Activated CD4-positive, alpha-beta memory T cell treated with anti-CD3 and anti-CD28 coated beads for 36 hours (primary cell): Measurements from ENCODE around the gene RARG. TPM values are rescaled to one million over a fixed set of nuclear protein-coding genes. Genes with fewer than 3 reads are reported as not detected.

Experiments
- CTCF ChIA-PET: fragments of 350-600 bp; sonication (Branson Sonifier 250); formaldehyde crosslinking; loops from one replicate; lab custom pipeline; 2021; ENCODE audit warnings: antibody characterized with exemption, inconsistent platforms; lab: Charles Lee
- POLR2A ChIA-PET: fragments of 350-600 bp; sonication (Branson Sonifier 250); formaldehyde crosslinking; loops from one replicate; lab custom pipeline; 2021; ENCODE audit warnings: antibody characterized with exemption; lab: Charles Lee
- DNase-seq: peaks from one replicate; pipeline ENCODE4 v3.0.0-alpha.2; 2020
- H3K27ac Mint-ChIP-seq: one replicate; pipeline ENCODE4 v1.8.0; 2021; ENCODE audit warnings: mixed read lengths
- H3K27me3 Mint-ChIP-seq: one replicate; pipeline ENCODE4 v1.8.0; 2021; ENCODE audit warnings: mixed read lengths
- H3K36me3 Mint-ChIP-seq: one replicate; pipeline ENCODE4 v1.8.0; 2021; ENCODE audit warnings: mixed read lengths
- H3K4me1 Mint-ChIP-seq: one replicate; pipeline ENCODE4 v1.8.0; 2021; ENCODE audit warnings: low read depth, mixed read lengths
- H3K4me3 Mint-ChIP-seq: one replicate; pipeline ENCODE4 v1.8.0; 2021; ENCODE audit warnings: mild to moderate bottlenecking, mixed read lengths
- H3K9me3 Mint-ChIP-seq: one replicate; pipeline ENCODE4 v1.8.0; 2021; ENCODE audit warnings: mixed read lengths
- intact Hi-C: fragments of 100-400 bp; cut with micrococcal nuclease; formaldehyde crosslinking; loops from one replicate; pipeline ENCODE4 v1.15.1; 2023
- total RNA-seq, 2 experiments: library from RNA; stranded (reverse); gene quantifications; one replicate each; pipeline ENCODE4 v1.2.3, GENCODE V29; 2021

RARG gene
- total RNA-seq, 2 experiments from 2014 or later: 21.8 to 25.2 TPM

GRCh38 chr12:53196486-53196885, 35.5 kb downstream of the RARG start:
- POLR2A ChIA-PET: no interaction called here
- CTCF ChIA-PET: interaction anchor here (1.6 to 5.6 kb wide), 9 partner anchors 8 to 131 kb away, joined by 3 to 61 read pairs (median 13); partner anchors contain the start of genes ESPL1 and MYG1
- no peaks in the 10 kb centered on the region for H3K27me3 Mint-ChIP-seq
- H3K9me3 Mint-ChIP-seq: no peaks in the 10 kb centered on the region
- no peak overlapping the region for H3K4me3 Mint-ChIP-seq
- no peak for DNase-seq
- no peak overlapping the region for H3K27ac Mint-ChIP-seq
- peaks cover 40% of the 10 kb centered on the region for H3K4me1 Mint-ChIP-seq
- intact Hi-C loops: no loop called here
- peaks cover 51% of the 10 kb centered on the region for H3K36me3 Mint-ChIP-seq

GRCh38 chr12:53195516-53196420, 36.2 kb downstream of the RARG start:
- no peak overlapping the region for H3K27ac Mint-ChIP-seq
- peaks cover 50% of the 10 kb centered on the region for H3K36me3 Mint-ChIP-seq
- peaks cover 34% of the 10 kb centered on the region for H3K4me1 Mint-ChIP-seq
- intact Hi-C loops: no loop called here
- no peaks in the 10 kb centered on the region for H3K9me3 Mint-ChIP-seq
- ChIA-PET POLR2A (interaction anchor here (1.4 to 1.8 kb wide), 2 partner anchors 11 to 14 kb away, joined by 6 read pairs; partner anchors contain the start of gene ITGB7), CTCF (interaction anchor here (0.8 to 5.4 kb wide), 6 partner anchors 17 to 130 kb away, joined by 5 to 38 read pairs (median 6); partner anchors contain the start of gene ESPL1)
- no peak for DNase-seq
- no peaks in the 10 kb centered on the region for H3K27me3 Mint-ChIP-seq
- no peak overlapping the region for H3K4me3 Mint-ChIP-seq

GRCh38 chr12:53194973-53195372, 37.0 kb downstream of the RARG start:
- POLR2A ChIA-PET: interaction anchor here (1.3 to 1.8 kb wide), 3 partner anchors 12 to 76 kb away, joined by 3 to 6 read pairs (median 6); partner anchors contain the start of gene ITGB7
- Mint-ChIP-seq H3K4me3 (no peak overlapping the region), H3K9me3 (no peaks in the 10 kb centered on the region), H3K36me3 (peaks cover 48% of the 10 kb centered on the region), H3K4me1 (peaks cover 30% of the 10 kb centered on the region), H3K27me3 (no peaks in the 10 kb centered on the region), H3K27ac (no peak overlapping the region)
- no peak for DNase-seq
- intact Hi-C loops: no loop called here
- CTCF ChIA-PET: interaction anchor here (0.8 to 5.4 kb wide), 7 partner anchors 18 to 129 kb away, joined by 3 to 38 read pairs (median 6); partner anchors contain the start of gene ESPL1

- Mint-ChIP-seq H3K4me3 (no peak overlapping the region), H3K9me3 (no peaks in the 10 kb centered on the region), H3K27ac (no peak overlapping the region), H3K4me1 (peaks cover 26% of the 10 kb centered on the region), H3K36me3 (peaks cover 46% of the 10 kb centered on the region), H3K27me3 (no peaks in the 10 kb centered on the region)
- intact Hi-C loops: no loop called here
- no peak for DNase-seq
- POLR2A ChIA-PET: interaction anchor here (1.3 to 1.8 kb wide), 2 partner anchors 13 to 77 kb away, joined by 3 to 6 read pairs; partner anchors contain the start of gene ITGB7
- CTCF ChIA-PET: interaction anchor here (1.0 to 5.4 kb wide), 5 partner anchors 19 to 128 kb away, joined by 3 to 38 read pairs (median 6); no protein-coding TSS in a partner anchor
Measured at GRCh38 chr12:53193985-53194716, 37.9 kb downstream of the RARG start.

GRCh38 chr12:53193040-53193439, 39.0 kb downstream of the RARG start:
- Mint-ChIP-seq H3K4me1 (peaks cover 15% of the 10 kb centered on the region), H3K4me3 (no peak overlapping the region), H3K36me3 (peaks cover 50% of the 10 kb centered on the region), H3K9me3 (no peaks in the 10 kb centered on the region), H3K27ac (no peak overlapping the region), H3K27me3 (no peaks in the 10 kb centered on the region)
- intact Hi-C loops: no loop called here
- no peak for DNase-seq
- ChIA-PET POLR2A (no interaction called here), CTCF (interaction anchor here (0.7 to 6.6 kb wide), 2 partner anchors 33 to 128 kb away, joined by 4 to 53 read pairs; partner anchors contain the start of gene AAAS)

GRCh38 chr12:53192531-53193021, 39.4 kb downstream of the RARG start:
- POLR2A ChIA-PET: no interaction called here
- CTCF ChIA-PET: interaction anchor here (6.6 kb wide), 1 partner anchor 33 kb away, joined by 53 read pairs; no protein-coding TSS in a partner anchor

GRCh38 chr12:53191885-53192530, 40.0 kb downstream of the RARG start:
- no peak for DNase-seq
- H3K27ac Mint-ChIP-seq: no peak overlapping the region
- POLR2A ChIA-PET: no interaction called here
- CTCF ChIA-PET: interaction anchor here (6.6 kb wide), 1 partner anchor 32 kb away, joined by 53 read pairs; no protein-coding TSS in a partner anchor
- H3K36me3 Mint-ChIP-seq: peaks cover 52% of the 10 kb centered on the region
- H3K4me1 Mint-ChIP-seq: peaks cover 9% of the 10 kb centered on the region
- H3K4me3 Mint-ChIP-seq: no peak overlapping the region
- no peaks in the 10 kb centered on the region for H3K9me3 Mint-ChIP-seq
- intact Hi-C loops: no loop called here
- H3K27me3 Mint-ChIP-seq: no peaks in the 10 kb centered on the region

More at GRCh38 chr12:53192531-53193021, 39.4 kb downstream of the RARG start:
- peaks cover 49% of the 10 kb centered on the region for H3K36me3 Mint-ChIP-seq
- no peak overlapping the region for H3K4me3 Mint-ChIP-seq
- no peaks in the 10 kb centered on the region for H3K27me3 Mint-ChIP-seq
- H3K27ac Mint-ChIP-seq: no peak overlapping the region
- H3K9me3 Mint-ChIP-seq: no peaks in the 10 kb centered on the region
- H3K4me1 Mint-ChIP-seq: peaks cover 11% of the 10 kb centered on the region
- intact Hi-C loops: no loop called here
- no peak for DNase-seq

GRCh38 chr12:53191096-53191884, 40.7 kb downstream of the RARG start:
- no peaks in the 10 kb centered on the region for H3K9me3 Mint-ChIP-seq
- H3K27ac Mint-ChIP-seq: no peak overlapping the region
- H3K4me1 Mint-ChIP-seq: peaks cover 6% of the 10 kb centered on the region

GRCh38 chr12:53190108-53190729, 41.8 kb downstream of the RARG start:
- CTCF ChIA-PET: interaction anchor here (0.7 to 6.6 kb wide), 7 partner anchors 9 to 124 kb away, joined by 3 to 53 read pairs (median 9); partner anchors contain the start of genes CSAD and ZNF740
- POLR2A ChIA-PET: interaction anchor here (0.9 kb wide), 1 partner anchor 10 kb away, joined by 3 read pairs; no protein-coding TSS in a partner anchor
- peak; percentile 62 for DNase-seq
- Mint-ChIP-seq H3K27me3 (no peaks in the 10 kb centered on the region), H3K27ac (peak overlapping the region; percentile 72), H3K4me1 (peaks cover 6% of the 10 kb centered on the region), H3K36me3 (peaks cover 55% of the 10 kb centered on the region), H3K9me3 (no peaks in the 10 kb centered on the region), H3K4me3 (no peak overlapping the region)
- intact Hi-C loops: loop anchor here (1.0 kb wide), 2 partner anchors 31 to 124 kb away; no protein-coding TSS in a partner anchor

More at GRCh38 chr12:53191096-53191884, 40.7 kb downstream of the RARG start:
- ChIA-PET POLR2A (no interaction called here), CTCF (interaction anchor here (2.0 to 6.6 kb wide), 2 partner anchors 15 to 31 kb away, joined by 9 to 53 read pairs; no protein-coding TSS in a partner anchor)
- Mint-ChIP-seq H3K4me3 (no peak overlapping the region), H3K36me3 (peaks cover 52% of the 10 kb centered on the region), H3K27me3 (no peaks in the 10 kb centered on the region)
- intact Hi-C loops: no loop called here
- no peak for DNase-seq
